Astrocyte of the cerebellum (primary cell): ENCODE measurements around the gene FOXD4L1.
"Not testable (repeated sequence)": the region's sequence is repeated elsewhere in the genome, so short reads cannot be mapped to it uniquely, and the experiment has no call there.

ENCODE experiments used
- DNase-seq: peaks from one replicate; pipeline ENCODE4 v3.0.0-alpha.2; 2011; ENCODE audit warnings: low read depth
- H3K4me3 ChIP-seq: 2 replicates; pipeline ENCODE4 v1.5.1; 2011; ENCODE audit warnings: mild to moderate bottlenecking, low read depth, low read length, moderate library complexity
- in situ Hi-C: cut with HindIII; loops from 2 replicates; pipeline ENCODE4 v1.10.0; 2017; ENCODE audit warnings: low sequenced_read_pairs

FOXD4L1 gene

DNA sequence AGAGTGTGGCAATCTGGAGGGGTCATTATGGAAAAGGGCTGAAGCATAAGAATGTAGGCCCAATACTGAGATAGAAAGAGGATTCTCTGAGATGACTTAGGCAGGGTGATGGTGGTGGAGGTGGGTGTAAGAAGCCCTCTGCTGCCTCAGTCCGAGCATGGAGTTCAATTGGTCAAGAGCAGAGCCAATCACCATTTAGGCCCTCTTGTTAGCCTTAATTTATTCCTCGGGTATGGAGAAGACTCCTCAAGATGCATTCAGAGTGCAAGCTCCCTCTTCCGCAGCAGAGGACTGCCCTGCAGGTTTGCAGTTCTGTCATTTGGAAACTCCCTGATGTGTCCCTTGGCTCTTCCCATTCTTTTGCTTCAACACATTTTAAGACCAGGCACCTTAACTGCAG, 17.5 kb downstream of the FOXD4L1 start:
- H3K4me3 ChIP-seq, DNase-seq, in situ Hi-C loops: not testable (repeated sequence)

DNA sequence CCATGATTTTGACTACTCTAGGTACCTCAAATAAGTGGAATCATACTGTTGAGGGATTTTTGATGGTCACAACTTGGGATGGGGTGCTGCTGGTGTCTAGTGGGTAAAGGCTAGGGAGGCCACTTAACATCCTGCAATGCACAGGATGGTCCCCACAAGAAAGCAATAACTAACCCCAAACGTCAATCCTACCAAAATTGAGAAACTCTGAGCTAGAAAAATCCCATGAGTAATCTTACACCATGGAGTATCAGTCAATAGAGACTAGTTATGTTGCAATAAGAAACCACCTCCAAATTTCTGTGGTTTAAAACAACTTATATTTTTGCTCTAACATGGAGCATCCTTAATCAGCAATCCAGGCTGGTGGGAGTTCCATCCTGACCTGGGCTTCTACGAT, 18.6 kb downstream of the FOXD4L1 start:
- H3K4me3 ChIP-seq, in situ Hi-C loops, DNase-seq: not testable (repeated sequence)

DNA sequence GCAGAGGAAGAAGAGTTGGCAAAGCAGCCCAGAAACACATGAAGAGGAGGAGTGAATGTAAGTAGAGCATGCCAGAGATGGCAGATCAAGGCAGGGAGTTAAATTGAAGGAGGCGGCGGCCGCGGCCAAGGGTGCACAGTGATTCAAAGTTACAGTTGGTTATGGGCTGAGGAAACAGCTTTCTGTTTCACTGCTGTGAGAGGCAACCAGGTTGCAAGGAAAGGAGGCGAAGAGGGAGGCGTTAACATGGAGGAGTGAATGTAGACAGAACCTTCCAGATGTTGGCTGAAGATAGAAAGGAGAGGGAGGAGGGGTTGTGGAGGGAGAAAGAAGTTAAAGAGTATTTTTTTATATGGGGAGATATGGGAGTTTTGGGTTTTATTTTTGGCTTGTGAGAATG, 22.4 kb downstream of the FOXD4L1 start:
- in situ Hi-C loops, DNase-seq, H3K4me3 ChIP-seq: not testable (repeated sequence)

DNA sequence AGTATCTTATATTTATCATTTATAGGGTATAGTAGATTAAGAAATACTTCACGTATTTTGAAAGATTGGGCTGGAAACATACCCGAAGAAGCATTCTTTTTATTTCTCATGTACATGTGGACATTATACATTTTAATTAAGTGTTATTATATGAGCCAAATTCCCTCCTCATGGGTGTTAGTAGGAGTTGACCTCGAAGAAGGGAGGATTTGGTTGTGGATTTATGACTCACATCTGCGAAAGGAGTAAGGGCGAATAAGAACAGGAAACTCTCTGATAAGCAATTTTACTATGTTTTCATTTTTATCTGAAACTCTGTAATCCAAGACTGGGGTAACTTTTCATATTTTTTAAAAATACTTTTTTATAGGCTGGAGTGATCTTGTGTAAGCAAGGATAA, 23.0 kb downstream of the FOXD4L1 start:
- DNase-seq, in situ Hi-C loops, H3K4me3 ChIP-seq: not testable (repeated sequence)

DNA sequence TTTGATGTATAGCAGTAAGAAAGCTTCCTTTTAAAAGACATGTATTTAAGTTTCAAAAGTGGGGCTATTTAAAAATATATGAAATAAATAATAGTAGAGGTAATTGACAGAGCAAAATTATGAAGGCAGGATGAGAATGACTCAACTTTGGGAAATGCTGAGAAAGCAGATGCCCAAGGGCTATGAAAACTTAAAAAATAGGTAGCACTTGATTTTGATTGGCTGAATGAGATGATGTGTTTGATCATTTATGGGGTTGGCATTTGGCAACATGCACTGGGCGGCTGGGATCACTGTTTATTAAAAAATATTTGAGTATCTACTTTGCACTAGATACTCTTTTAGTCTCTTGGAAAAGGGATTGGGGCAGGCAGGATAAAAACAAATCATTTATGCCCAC, 26.5 kb downstream of the FOXD4L1 start:
- in situ Hi-C loops, DNase-seq, H3K4me3 ChIP-seq: not testable (repeated sequence)

DNA sequence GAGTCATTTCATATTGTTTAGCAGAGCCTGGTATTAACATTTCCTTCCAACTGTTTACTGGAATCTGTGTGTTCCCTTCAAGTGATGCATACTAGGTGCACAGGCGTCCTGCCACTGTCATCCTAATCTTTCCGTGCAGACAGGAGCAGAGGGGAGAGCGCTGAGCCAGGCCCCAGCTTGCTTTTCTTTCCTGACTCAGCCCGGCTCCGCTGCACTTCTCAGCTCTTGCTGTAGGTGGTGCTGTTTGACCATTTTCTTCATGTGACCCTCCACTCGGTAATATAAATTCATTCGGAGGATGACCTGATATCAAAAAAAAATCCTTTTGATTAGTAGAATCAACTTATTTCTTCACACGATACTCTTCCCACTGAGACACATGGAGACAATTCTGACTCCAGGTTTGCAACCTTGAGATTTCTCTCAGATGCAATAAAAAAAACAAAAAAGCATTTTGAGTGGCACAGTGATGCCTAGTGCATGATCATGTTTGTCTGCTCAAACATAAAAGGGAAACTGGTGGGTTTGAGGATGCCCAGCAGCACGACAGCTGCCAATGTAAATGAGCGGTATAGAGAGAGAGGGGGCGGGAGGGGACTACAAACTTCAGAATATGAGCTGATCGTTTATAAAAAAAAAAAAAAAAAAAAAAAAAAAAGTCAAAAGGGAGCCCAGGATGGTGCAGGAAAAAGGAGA, 29.0 kb downstream of the FOXD4L1 start:
- DNase-seq, in situ Hi-C loops, H3K4me3 ChIP-seq: not testable (repeated sequence)

DNA sequence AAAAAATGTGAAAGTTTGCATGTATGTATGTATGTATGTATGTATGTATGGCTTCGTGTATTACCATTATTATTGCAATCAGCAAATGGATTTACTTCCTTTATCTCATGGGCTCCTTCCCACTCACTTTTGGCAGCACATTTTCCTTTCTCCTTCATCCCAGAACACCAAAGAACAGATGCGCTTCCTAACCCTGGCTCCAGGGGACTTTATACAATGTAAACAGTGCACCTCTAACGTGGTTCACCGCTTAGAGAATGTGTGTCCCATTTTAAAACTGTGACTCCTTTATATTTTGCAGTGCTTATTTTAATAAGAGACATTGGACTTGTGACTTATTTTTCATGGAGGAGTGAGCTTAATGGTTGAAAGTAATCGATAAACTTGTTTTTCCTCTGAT, 29.7 kb downstream of the FOXD4L1 start:
- H3K4me3 ChIP-seq, in situ Hi-C loops, DNase-seq: not testable (repeated sequence)

DNA sequence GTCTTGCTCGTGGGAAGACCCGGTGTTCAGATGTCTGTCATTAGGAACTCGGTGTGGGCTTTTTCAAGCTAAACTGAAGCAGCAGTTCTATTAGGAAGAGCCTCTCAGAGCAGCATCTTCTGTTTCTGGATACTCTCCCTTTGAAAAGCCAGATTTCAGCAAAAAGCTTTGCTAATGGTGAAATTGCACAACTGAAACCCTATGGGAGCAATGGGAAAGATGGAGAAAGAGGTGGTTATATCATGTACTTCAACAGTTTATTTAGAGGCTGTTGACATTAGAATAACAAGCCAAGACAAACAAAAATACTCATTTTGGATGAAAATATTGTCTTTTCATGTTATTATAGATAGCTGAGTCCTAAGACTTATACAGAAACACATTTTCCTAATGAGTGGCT, 30.4 kb downstream of the FOXD4L1 start:
- not testable (repeated sequence) for DNase-seq

DNA sequence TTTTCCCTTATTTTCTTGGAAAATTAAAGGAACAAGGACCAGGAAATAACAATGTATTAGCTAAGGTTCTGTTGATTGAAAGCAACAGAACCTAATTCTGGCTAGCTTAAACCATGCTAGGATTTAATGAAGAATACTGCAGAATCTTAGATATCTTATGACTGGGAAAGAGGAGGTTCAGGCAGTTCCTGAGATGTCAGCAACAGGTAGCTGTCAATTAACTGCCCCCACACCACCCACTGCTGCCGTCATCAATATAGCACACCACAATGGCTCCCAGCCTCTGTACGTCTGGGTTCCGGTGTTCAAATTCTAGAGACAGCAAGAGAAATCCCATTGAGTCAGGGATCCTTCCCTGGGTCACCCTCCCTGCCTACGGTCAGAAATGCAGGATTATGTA, 34.5 kb downstream of the FOXD4L1 start:
- in situ Hi-C loops, H3K4me3 ChIP-seq, DNase-seq: not testable (repeated sequence)

More for the DNA sequence above, 30.4 kb downstream of the FOXD4L1 start:
- in situ Hi-C loops, H3K4me3 ChIP-seq: not testable (repeated sequence)

DNA sequence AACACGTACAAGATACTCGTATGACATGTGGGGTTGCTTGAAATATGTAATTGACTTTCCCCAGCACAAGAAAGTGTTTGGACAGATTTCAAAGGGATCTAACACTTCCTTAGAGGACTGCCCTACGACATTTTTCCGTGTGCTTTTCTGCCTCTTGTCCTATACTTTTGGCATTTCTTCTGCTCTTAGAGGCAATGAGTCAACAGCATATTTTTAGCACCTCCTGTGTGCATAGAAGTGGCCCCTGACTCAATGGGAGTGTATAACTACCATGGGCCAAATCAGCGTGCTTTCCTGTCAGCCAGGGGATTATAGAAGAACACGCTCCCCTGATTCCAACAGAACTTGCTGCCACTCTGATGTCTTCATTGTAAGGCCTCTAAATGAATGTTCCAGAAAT, 38.1 kb downstream of the FOXD4L1 start:
- H3K4me3 ChIP-seq, in situ Hi-C loops, DNase-seq: not testable (repeated sequence)

DNA sequence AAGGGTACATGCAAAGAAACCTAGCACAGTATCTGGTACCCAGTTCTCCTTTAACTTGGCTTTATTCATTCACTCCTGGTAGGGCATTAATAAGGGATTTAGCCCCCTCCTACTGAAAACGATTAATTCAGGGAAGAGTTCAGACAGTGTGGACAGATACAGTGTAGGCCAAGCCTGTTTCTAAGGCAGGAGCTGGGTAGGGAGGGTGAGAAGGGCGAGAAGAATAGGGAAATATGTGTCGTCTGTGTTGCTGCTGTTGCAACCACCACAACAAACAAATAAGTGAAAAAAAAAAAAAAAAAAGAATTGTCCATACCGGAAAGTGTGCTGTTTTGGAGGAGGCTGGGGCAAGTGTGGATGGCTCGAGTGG, 42.4 kb downstream of the FOXD4L1 start:
- DNase-seq, H3K4me3 ChIP-seq: not testable (repeated sequence)

DNA sequence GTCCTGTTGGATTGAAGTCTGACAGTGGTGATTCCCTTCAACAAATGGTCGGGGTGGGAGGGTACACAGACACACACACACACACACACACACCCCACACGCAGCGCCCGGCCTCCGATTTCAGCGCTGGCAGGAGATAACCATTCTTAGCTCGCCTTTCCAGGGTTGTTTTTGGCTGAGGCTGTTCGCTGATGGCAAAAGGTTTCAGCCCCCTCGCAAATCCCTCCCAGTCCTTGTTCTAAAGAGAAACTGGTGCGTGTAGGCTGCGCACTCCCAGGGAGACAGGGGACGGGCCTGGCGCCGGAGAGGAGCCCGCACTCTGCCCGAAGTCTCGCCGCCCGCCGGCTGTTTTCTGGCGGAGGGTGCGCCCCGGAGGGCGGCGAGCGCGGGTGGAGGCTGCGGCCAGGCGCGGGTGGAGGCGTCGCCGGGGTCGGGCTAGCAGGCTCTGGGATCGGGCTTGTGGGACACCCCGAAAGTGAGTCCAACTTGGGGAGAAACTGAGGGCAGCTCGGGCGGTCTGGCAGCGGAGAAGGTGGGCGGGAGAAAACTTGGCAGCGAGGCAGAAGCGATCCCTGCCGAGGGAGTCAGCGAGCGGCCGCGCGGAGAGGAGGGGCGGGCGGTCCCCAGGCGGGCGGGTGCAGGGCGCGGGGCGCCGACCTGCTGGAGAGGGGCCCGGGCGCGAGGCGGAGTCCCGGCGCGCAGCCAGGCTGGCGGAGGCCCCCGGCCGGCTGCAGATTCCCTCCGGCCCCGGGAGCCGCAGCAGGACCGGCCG, 42.9 kb downstream of the FOXD4L1 start:
- in situ Hi-C loops, DNase-seq: not testable (repeated sequence)
- peak overlapping the region; percentile 43 for H3K4me3 ChIP-seq

More for the DNA sequence above, 42.4 kb downstream of the FOXD4L1 start:
- in situ Hi-C loops: not testable (repeated sequence)

DNA sequence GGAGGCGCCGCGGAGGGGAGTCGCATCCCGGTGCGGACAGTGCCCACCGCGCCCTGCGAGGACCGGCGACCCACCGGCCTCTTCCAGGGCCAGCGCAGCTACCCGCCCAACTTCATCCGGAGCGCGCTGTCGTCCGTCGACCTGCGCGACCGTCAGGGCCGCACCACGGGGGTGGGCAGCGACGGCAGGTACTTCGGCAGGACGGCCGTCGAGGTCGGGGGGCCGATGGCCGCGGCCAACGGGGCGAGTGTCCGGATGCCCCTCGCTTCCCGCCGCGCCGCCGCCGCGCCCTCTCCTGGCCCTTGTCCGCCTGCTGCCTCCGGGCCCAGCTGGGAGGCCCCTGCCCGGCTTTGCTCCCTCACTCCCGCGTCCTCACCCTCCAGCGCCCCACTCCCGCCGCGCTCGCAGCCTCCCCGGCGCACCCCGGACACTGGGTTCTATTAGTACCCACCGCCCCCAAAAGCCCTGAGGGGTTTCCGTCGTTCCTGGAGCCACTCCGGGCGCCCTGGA, 43.6 kb downstream of the FOXD4L1 start:
- peak overlapping the region; percentile 43 for H3K4me3 ChIP-seq
- not testable (repeated sequence) for DNase-seq

DNA sequence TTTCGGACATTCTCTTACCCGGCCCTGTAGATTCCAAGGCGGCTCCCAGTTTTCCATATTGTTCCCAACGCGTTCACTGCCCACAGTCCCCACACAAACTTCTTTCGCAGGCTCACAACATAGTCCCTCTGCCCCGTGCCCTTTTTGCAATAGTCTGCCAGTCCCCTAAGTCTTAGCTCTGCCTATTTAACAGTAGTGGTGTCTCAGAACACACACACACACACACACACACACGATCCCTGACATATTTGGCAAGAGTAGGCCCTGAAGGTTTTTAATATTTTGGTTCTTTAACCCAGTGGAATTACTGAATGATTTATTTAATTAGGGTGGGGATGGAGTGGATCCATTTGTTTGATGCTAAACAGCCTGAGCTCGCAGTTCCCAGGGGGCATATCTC, 44.1 kb downstream of the FOXD4L1 start:
- in situ Hi-C loops, DNase-seq, H3K4me3 ChIP-seq: not testable (repeated sequence)

More for the DNA sequence above, 43.6 kb downstream of the FOXD4L1 start:
- in situ Hi-C loops: not testable (repeated sequence)
